ACC112 (cell line): ENCODE data around the gene TULP3.
A peak's percentile ranks its signal among the peaks of the same experiment; 100 is the strongest.

Experiments used
- H2AFZ ChIP-seq: fragments of 200-600 bp; sonication (generic); one replicate; pipeline ENCODE4 v1.6.0; 2017; ENCODE audit warnings: antibody characterized with exemption, low read length; ENCODE audit not compliant: unreplicated experiment
- H3K27ac ChIP-seq: fragments of 200-600 bp; sonication (generic); 2 replicates; pipeline ENCODE4 v1.5.1; 2014; ENCODE audit warnings: low read depth, mild to moderate bottlenecking, antibody characterized with exemption, low read length, moderate library complexity
- H3K27me3 ChIP-seq: fragments of 200-600 bp; sonication (generic); 2 replicates; pipeline ENCODE4 v1.6.1; 2014; ENCODE audit warnings: mild to moderate bottlenecking, antibody characterized with exemption, low read length, moderate library complexity, mixed read lengths; ENCODE audit not compliant: insufficient read depth
- H3K36me3 ChIP-seq: fragments of 200-600 bp; sonication (generic); 2 replicates; pipeline ENCODE4 v1.6.1; 2016; ENCODE audit warnings: mild to moderate bottlenecking, antibody characterized with exemption, low read length, moderate library complexity, mixed read lengths; ENCODE audit not compliant: insufficient read depth
- H3K4me1 ChIP-seq: fragments of 200-600 bp; sonication (generic); one replicate; pipeline ENCODE4 v1.6.1; 2016; ENCODE audit warnings: low read length, mixed read lengths; ENCODE audit not compliant: insufficient read depth, unreplicated experiment, control insufficient read depth
- H3K4me3 ChIP-seq: fragments of 200-600 bp; sonication (generic); 2 replicates; pipeline ENCODE4 v1.5.1; 2014; ENCODE audit warnings: mild to moderate bottlenecking, low read depth, low read length
- H3K79me2 ChIP-seq: fragments of 200-600 bp; sonication (generic); one replicate; pipeline ENCODE4 v1.6.0; 2016; ENCODE audit warnings: low read length; ENCODE audit not compliant: control insufficient read depth, unreplicated experiment, insufficient read depth

The TULP3 gene

GRCh38 chr12:2925322-2925995 is 34.8 kb downstream of the TULP3 start:
- H3K36me3 ChIP-seq, result peaks cover 28% of the 10 kb centered on the region; the same call in 1 of the 2 replicates
- no peaks in the 10 kb centered on the region for H3K79me2 ChIP-seq
- H3K4me3 ChIP-seq, result peak overlapping the region; percentile 11; the same call in 1 of the 2 replicates
- peaks cover 18% of the 10 kb centered on the region for H3K4me1 ChIP-seq
- H2AFZ ChIP-seq, result peak overlapping the region; percentile 0
- H3K27ac ChIP-seq, result peak overlapping the region; percentile 62
- no peaks in the 10 kb centered on the region for H3K27me3 ChIP-seq

GRCh38 chr12:2930865-2931264 is 40.2 kb downstream of the TULP3 start:
- H3K4me3 ChIP-seq, result no peak overlapping the region
- H3K4me1 ChIP-seq, result no peaks in the 10 kb centered on the region
- H3K79me2 ChIP-seq, result no peaks in the 10 kb centered on the region
- H3K27ac ChIP-seq, result no peak overlapping the region
- H2AFZ ChIP-seq, result no peak overlapping the region
- no peaks in the 10 kb centered on the region for H3K27me3 ChIP-seq
- H3K36me3 ChIP-seq, result peaks cover 22% of the 10 kb centered on the region

- no peaks in the 10 kb centered on the region for H3K4me1 ChIP-seq
- H3K79me2 ChIP-seq, result no peaks in the 10 kb centered on the region
- no peak overlapping the region for H2AFZ ChIP-seq
- H3K36me3 ChIP-seq, result peaks cover 20% of the 10 kb centered on the region
- no peak overlapping the region for H3K27ac ChIP-seq
- H3K27me3 ChIP-seq, result no peaks in the 10 kb centered on the region
- H3K4me3 ChIP-seq, result no peak overlapping the region
Observed at GRCh38 chr12:2933586-2933985, 42.9 kb downstream of the TULP3 start.

GRCh38 chr12:2934371-2934770 is 43.7 kb downstream of the TULP3 start:
- Histone ChIP-seq H3K4me3 (no peak overlapping the region), H3K36me3 (peaks cover 20% of the 10 kb centered on the region), H2AFZ (no peak overlapping the region), H3K4me1 (no peaks in the 10 kb centered on the region), H3K27ac (no peak overlapping the region), H3K79me2 (no peaks in the 10 kb centered on the region), H3K27me3 (no peaks in the 10 kb centered on the region)

GRCh38 chr12:2936301-2936700 is 45.6 kb downstream of the TULP3 start:
- no peak overlapping the region for H2AFZ ChIP-seq
- H3K36me3 ChIP-seq, result peaks cover 20% of the 10 kb centered on the region
- H3K4me1 ChIP-seq, result no peaks in the 10 kb centered on the region
- no peaks in the 10 kb centered on the region for H3K79me2 ChIP-seq
- H3K4me3 ChIP-seq, result no peak overlapping the region
- H3K27me3 ChIP-seq, result no peaks in the 10 kb centered on the region
- H3K27ac ChIP-seq, result no peak overlapping the region

GRCh38 chr12:2937500-2937899 is 46.8 kb downstream of the TULP3 start:
- Histone ChIP-seq H3K79me2 (no peaks in the 10 kb centered on the region), H3K36me3 (peaks cover 15% of the 10 kb centered on the region), H3K4me1 (no peaks in the 10 kb centered on the region), H3K27ac (no peak overlapping the region), H3K27me3 (no peaks in the 10 kb centered on the region), H2AFZ (no peak overlapping the region), H3K4me3 (no peak overlapping the region)

- Histone ChIP-seq H3K4me1 (no peaks in the 10 kb centered on the region), H3K4me3 (no peak overlapping the region), H3K36me3 (peaks cover 12% of the 10 kb centered on the region), H3K79me2 (no peaks in the 10 kb centered on the region), H3K27me3 (no peaks in the 10 kb centered on the region), H3K27ac (no peak overlapping the region), H2AFZ (no peak overlapping the region)
Observed at GRCh38 chr12:2939191-2939590, 48.5 kb downstream of the TULP3 start.

- no peak overlapping the region for H3K27ac ChIP-seq
- no peaks in the 10 kb centered on the region for H3K36me3 ChIP-seq
- H3K27me3 ChIP-seq, result no peaks in the 10 kb centered on the region
- no peak overlapping the region for H3K4me3 ChIP-seq
- no peaks in the 10 kb centered on the region for H3K79me2 ChIP-seq
- H3K4me1 ChIP-seq, result no peaks in the 10 kb centered on the region
- H2AFZ ChIP-seq, result no peak overlapping the region
Observed at GRCh38 chr12:2940564-2940963, 49.9 kb downstream of the TULP3 start.

GRCh38 chr12:2941524-2941923 is 50.8 kb downstream of the TULP3 start:
- no peaks in the 10 kb centered on the region for H3K27me3 ChIP-seq
- H3K4me1 ChIP-seq, result no peaks in the 10 kb centered on the region
- H2AFZ ChIP-seq, result no peak overlapping the region
- no peak overlapping the region for H3K27ac ChIP-seq
- no peaks in the 10 kb centered on the region for H3K79me2 ChIP-seq
- no peak overlapping the region for H3K4me3 ChIP-seq
- H3K36me3 ChIP-seq, result no peaks in the 10 kb centered on the region

- no peak overlapping the region for H2AFZ ChIP-seq
- no peak overlapping the region for H3K4me3 ChIP-seq
- H3K4me1 ChIP-seq, result no peaks in the 10 kb centered on the region
- H3K27me3 ChIP-seq, result no peaks in the 10 kb centered on the region
- no peak overlapping the region for H3K27ac ChIP-seq
- no peaks in the 10 kb centered on the region for H3K79me2 ChIP-seq
- H3K36me3 ChIP-seq, result no peaks in the 10 kb centered on the region
Observed at GRCh38 chr12:2944401-2945047, 53.8 kb downstream of the TULP3 start.

- Histone ChIP-seq H3K36me3 (no peaks in the 10 kb centered on the region), H3K4me1 (no peaks in the 10 kb centered on the region), H3K27ac (no peak overlapping the region), H2AFZ (no peak overlapping the region), H3K4me3 (no peak overlapping the region), H3K79me2 (no peaks in the 10 kb centered on the region), H3K27me3 (no peaks in the 10 kb centered on the region)
Observed at GRCh38 chr12:2949411-2949810, 58.7 kb downstream of the TULP3 start.
